GM20000 (cell line): ENCODE results near the gene PRR19.

ENCODE experiments used
- DNase-seq: peaks from one replicate; pipeline ENCODE4 v3.0.0; 2012; ENCODE audit warnings: low spot score
- CTCF ChIP-seq: IDR thresholded peaks from 2 replicates; pipeline ENCODE4 v1.5.1; 2012; ENCODE audit warnings: mild to moderate bottlenecking, control low read depth; ENCODE audit errors: extremely low read depth, missing control alignments

PRR19 gene

DNA sequence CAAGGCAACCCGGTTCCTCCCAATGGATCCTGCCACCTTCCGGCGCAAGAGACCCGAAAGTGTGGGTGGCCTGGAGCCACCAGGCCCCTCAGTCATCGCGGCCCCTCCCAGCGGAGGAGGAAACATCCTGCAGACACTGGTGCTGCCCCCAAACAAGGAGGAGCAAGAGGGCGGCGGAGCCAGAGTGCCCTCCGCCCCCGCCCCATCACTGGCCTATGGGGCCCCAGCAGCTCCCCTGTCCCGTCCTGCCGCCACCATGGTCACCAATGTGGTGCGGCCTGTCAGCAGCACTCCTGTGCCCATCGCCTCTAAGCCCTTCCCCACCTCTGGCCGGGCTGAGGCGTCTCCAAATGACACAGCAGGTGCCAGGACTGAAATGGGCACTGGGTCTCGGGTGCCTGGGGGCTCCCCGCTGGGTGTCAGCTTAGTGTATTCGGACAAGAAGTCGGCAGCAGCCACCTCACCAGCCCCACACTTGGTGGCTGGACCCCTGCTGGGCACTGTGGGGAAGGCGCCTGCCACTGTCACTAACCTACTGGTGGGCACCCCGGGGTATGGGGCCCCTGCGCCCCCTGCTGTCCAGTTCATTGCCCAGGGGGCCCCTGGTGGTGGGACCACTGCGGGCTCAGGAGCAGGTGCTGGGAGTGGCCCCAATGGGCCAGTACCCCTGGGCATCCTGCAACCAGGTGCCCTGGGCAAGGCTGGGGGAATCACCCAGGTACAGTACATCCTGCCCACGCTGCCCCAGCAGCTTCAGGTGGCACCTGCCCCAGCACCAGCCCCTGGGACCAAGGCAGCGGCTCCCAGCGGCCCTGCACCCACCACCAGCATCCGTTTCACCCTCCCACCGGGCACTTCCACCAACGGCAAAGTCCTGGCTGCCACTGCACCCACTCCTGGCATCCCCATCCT lies 11.2 kb upstream of the PRR19 start:
- peak; percentile 30 for TF ChIP-seq CTCF
- peak; percentile 66 for DNase-seq

- no peak for DNase-seq
- TF ChIP-seq CTCF, result no peak
These were observed 10.5 kb upstream of the PRR19 start for GRCh38 chr19:42291435-42291810.

GRCh38 chr19:42292042-42292960 lies 9.6 kb upstream of the PRR19 start:
- no peak for TF ChIP-seq CTCF
- no peak for DNase-seq

DNA sequence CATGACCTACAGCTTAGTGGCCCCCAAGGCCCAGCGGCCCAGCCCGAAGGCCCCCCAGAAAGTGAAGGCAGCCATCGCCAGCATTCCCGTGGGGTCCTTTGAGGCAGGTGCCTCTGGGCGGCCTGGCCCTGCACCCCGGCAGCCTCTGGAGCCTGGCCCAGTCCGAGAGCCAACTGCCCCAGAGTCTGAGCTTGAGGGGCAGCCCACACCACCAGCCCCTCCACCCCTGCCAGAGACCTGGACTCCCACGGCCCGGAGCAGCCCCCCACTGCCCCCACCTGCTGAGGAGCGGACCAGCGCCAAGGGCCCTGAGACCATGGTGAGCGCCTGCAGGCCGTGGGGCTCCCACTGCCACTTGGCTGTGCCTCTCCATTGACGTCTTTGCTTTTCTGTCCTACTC lies 9.0 kb upstream of the PRR19 start:
- TF ChIP-seq CTCF, result no peak
- no peak for DNase-seq

DNA sequence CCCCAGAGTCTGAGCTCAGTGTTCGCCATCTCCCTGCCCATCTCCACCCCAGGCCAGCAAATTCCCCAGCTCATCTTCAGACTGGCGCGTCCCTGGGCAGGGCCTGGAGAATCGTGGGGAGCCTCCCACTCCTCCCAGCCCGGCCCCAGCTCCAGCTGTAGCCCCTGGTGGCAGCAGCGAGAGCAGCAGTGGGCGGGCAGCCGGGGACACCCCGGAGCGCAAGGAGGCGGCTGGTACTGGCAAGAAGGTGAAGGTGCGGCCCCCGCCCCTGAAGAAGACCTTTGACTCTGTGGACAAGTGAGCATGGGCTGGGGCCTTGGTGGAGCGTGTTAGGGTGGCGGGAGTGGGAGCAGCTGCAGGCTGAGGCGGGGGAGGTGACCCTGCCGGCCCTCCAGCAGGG lies 8.4 kb upstream of the PRR19 start:
- DNase-seq, result no peak
- no peak for TF ChIP-seq CTCF

DNA sequence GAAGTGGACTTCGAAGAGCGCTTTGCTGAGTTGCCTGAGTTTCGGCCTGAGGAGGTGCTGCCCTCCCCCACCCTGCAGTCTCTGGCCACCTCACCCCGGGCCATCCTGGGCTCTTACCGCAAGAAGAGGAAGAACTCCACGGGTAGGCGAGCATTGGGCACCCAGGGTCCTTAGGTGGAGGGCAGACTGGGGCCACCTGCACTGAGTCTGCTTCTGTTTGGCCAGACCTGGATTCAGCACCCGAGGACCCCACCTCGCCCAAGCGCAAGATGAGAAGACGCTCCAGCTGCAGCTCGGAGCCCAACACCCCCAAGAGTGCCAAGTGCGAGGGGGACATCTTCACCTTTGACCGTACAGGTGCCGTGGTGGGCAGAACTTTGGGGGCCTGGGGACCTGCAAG lies 8.0 kb upstream of the PRR19 start:
- no peak for TF ChIP-seq CTCF
- no peak for DNase-seq

DNA sequence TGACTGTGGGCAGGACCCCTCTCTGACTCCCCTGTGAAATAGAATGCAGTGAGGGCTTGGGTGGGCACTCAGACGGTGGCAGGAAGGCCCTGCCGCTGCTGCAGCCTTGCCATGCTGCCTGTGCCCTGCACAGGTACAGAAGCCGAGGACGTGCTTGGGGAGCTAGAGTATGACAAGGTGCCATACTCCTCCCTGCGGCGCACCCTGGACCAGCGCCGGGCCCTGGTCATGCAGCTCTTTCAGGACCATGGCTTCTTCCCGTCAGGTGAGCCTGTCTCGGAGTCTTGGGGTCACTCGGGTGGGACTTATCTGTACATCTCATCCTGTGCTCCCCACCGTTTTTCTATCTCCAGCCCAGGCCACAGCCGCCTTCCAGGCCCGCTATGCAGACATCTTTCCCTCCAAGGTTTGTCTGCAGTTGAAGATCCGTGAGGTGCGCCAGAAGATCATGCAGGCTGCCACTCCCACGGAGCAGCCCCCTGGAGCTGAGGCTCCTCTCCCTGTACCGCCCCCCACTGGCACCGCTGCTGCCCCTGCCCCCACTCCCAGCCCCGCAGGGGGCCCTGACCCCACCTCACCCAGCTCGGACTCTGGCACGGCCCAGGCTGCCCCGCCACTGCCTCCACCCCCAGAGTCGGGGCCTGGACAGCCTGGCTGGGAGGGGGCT lies 7.3 kb upstream of the PRR19 start:
- no peak for DNase-seq
- no peak for TF ChIP-seq CTCF
